Lower leg skin (tissue), 3 donors: ENCODE results near the gene NR5A2.

Source experiments
- POLR2A ChIP-seq, 2 donors: fragments of 450-650 bp; IDR thresholded peaks; one replicate each; pipeline ENCODE4 v1.6.1; 2016 to 2017; ENCODE audit warnings: antibody characterized with exemption in 2 of 2, mild to moderate bottlenecking in 1 of 2, moderate library complexity in 1 of 2
- TF ChIP-seq, protein P1 (sequence below), 3 donors: fragments of 450-650 bp; IDR thresholded peaks; one replicate each; pipeline ENCODE4 v1.5.1; 2016; ENCODE audit warnings: antibody characterized with exemption in 3 of 3, mild to moderate bottlenecking in 3 of 3, moderate library complexity in 2 of 3

DNA sequence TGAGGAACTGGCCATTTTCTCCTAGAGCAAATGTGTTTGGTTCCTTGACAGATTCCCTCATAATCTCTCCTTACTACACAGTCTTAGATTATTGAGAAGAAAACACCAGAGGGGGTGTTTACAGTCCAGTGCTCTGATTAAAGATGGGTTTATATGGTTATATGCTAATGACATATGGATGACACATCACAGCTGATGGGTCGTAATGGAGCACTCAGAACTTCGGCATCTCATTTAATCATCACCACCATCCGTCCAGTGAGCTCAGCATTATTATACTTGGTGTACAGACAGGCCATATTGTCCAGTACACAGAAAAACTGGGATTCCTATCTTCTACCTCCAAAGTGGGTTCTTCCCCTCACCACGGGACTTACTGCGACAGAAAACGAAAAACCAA lies 22.3 kb upstream of the NR5A2 start:
- TF ChIP-seq, protein P1, sequence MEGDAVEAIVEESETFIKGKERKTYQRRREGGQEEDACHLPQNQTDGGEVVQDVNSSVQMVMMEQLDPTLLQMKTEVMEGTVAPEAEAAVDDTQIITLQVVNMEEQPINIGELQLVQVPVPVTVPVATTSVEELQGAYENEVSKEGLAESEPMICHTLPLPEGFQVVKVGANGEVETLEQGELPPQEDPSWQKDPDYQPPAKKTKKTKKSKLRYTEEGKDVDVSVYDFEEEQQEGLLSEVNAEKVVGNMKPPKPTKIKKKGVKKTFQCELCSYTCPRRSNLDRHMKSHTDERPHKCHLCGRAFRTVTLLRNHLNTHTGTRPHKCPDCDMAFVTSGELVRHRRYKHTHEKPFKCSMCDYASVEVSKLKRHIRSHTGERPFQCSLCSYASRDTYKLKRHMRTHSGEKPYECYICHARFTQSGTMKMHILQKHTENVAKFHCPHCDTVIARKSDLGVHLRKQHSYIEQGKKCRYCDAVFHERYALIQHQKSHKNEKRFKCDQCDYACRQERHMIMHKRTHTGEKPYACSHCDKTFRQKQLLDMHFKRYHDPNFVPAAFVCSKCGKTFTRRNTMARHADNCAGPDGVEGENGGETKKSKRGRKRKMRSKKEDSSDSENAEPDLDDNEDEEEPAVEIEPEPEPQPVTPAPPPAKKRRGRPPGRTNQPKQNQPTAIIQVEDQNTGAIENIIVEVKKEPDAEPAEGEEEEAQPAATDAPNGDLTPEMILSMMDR (IDR thresholded peaks at IDR 0.05) = no peak
- TF ChIP-seq POLR2A (IDR thresholded peaks at IDR 0.05) = no peak
